DND-41 (cell line): ENCODE measurements around the gene PAX1.

Experiments used
- ATAC-seq: fragments of 200-7000 bp; cut with Tn5 transposase; 3 replicates; pipeline ENCODE4 v1.9.1; 2021; ENCODE audit warnings: low read depth; ENCODE audit not compliant: insufficient read depth
- DNase-seq: peaks from one replicate; pipeline ENCODE4 v3.0.0-alpha.2; 2020
- H2AFZ ChIP-seq: 2 replicates; pipeline ENCODE4 v1.6.0; 2012; ENCODE audit warnings: low read depth, low read length
- H3K27ac ChIP-seq: 2 replicates; pipeline ENCODE4 v1.5.1; 2012; ENCODE audit warnings: low read length, inconsistent platforms
- H3K27me3 ChIP-seq: fragments of 200-600 bp; sonication (generic); 2 replicates; pipeline ENCODE4 v1.6.0; 2012; ENCODE audit warnings: low read length, mild to moderate bottlenecking, inconsistent platforms; ENCODE audit not compliant: insufficient read depth, poor library complexity
- H3K36me3 ChIP-seq: 2 replicates; pipeline ENCODE4 v1.5.1; 2012; ENCODE audit warnings: low read length, inconsistent platforms; ENCODE audit not compliant: insufficient read depth
- H3K4me1 ChIP-seq: 2 replicates; pipeline ENCODE4 v1.5.1; 2012; ENCODE audit warnings: mild to moderate bottlenecking, low read length; ENCODE audit not compliant: insufficient read depth
- H3K4me2 ChIP-seq: 2 replicates; pipeline ENCODE4 v1.6.0; 2012; ENCODE audit warnings: mild to moderate bottlenecking, moderate library complexity, low read length, inconsistent platforms; ENCODE audit not compliant: insufficient read depth
- H3K4me3 ChIP-seq, 2 experiments: fragments of 200-600 bp in 1 of 2; shearing (Covaris generic) in 1 of 2; 2 replicates each; pipeline ENCODE4 v1.5.1; 2012 to 2016; ENCODE audit warnings: inconsistent platforms in 2 of 2, low read length in 2 of 2, mild to moderate bottlenecking in 2 of 2, low read depth in 1 of 2, moderate library complexity in 1 of 2
- H3K79me2 ChIP-seq: 2 replicates; pipeline ENCODE4 v1.6.0; 2012; ENCODE audit warnings: low read length, inconsistent platforms; ENCODE audit not compliant: insufficient read depth
- H3K9ac ChIP-seq: 2 replicates; pipeline ENCODE4 v1.6.0; 2012; ENCODE audit warnings: low read depth, mild to moderate bottlenecking, inconsistent platforms, low read length, moderate library complexity
- H3K9me3 ChIP-seq: 2 replicates; pipeline ENCODE4 v1.5.1; 2012; ENCODE audit warnings: low read length, moderate library complexity, mild to moderate bottlenecking, inconsistent platforms; ENCODE audit not compliant: insufficient read depth, severe bottlenecking
- H4K20me1 ChIP-seq: 2 replicates; pipeline ENCODE4 v1.6.0; 2012; ENCODE audit warnings: low read length; ENCODE audit not compliant: insufficient read depth
- CTCF ChIP-seq: IDR thresholded peaks from 2 replicates; pipeline ENCODE4 v1.5.1; 2012; ENCODE audit warnings: borderline replicate concordance, low read length, moderate library complexity, mild to moderate bottlenecking; ENCODE audit not compliant: poor library complexity, severe bottlenecking; ENCODE audit errors: extremely low read depth
- EZH2 ChIP-seq: IDR thresholded peaks from 3 replicates; pipeline ENCODE4 v1.6.1; 2012; ENCODE audit warnings: borderline replicate concordance, low read depth, mild to moderate bottlenecking, moderate library complexity, low read length, inconsistent platforms; ENCODE audit not compliant: severe bottlenecking

Gene PAX1

GRCh38 chr20:21710863-21711431 is 5.5 kb downstream of the PAX1 start:
- Histone ChIP-seq H4K20me1 (no peaks in the 10 kb centered on the region), H3K36me3 (no peaks in the 10 kb centered on the region), H3K4me3 (no peak overlapping the region), H3K4me1 (no peaks in the 10 kb centered on the region), H3K9me3 (no peaks in the 10 kb centered on the region), H3K79me2 (no peaks in the 10 kb centered on the region), H3K9ac (no peak overlapping the region), H3K4me2 (no peak overlapping the region), H3K27ac (no peak overlapping the region), H3K27me3 (peaks cover 21% of the 10 kb centered on the region), H2AFZ (no peak overlapping the region)
- ATAC-seq (no peak), DNase-seq (no peak)
- no peak for TF ChIP-seq CTCF
- TF ChIP-seq EZH2 = no peak

GRCh38 chr20:21712443-21713059 is 7.1 kb downstream of the PAX1 start:
- no peaks in the 10 kb centered on the region for H4K20me1 ChIP-seq
- H3K27me3 ChIP-seq = peaks cover 35% of the 10 kb centered on the region
- no peak overlapping the region for H3K4me3 ChIP-seq
- H3K36me3 ChIP-seq = no peaks in the 10 kb centered on the region
- TF ChIP-seq EZH2 (no peak), CTCF (no peak)
- H3K9ac ChIP-seq = no peak overlapping the region
- no peak overlapping the region for H2AFZ ChIP-seq
- DNase-seq (no peak), ATAC-seq (no peak)
- no peaks in the 10 kb centered on the region for H3K79me2 ChIP-seq
- H3K27ac ChIP-seq = no peak overlapping the region
- H3K4me2 ChIP-seq = no peak overlapping the region
- H3K4me1 ChIP-seq = no peaks in the 10 kb centered on the region
- H3K9me3 ChIP-seq = no peaks in the 10 kb centered on the region

- Histone ChIP-seq H4K20me1 (no peaks in the 10 kb centered on the region), H3K4me2 (no peak overlapping the region)
Measured at GRCh38 chr20:21713470-21713869, 8.0 kb downstream of the PAX1 start.

More at GRCh38 chr20:21713470-21713869, 8.0 kb downstream of the PAX1 start:
- H3K9ac ChIP-seq = no peak overlapping the region
- ATAC-seq (no peak), DNase-seq (no peak)
- no peak overlapping the region for H2AFZ ChIP-seq
- peaks cover 41% of the 10 kb centered on the region for H3K27me3 ChIP-seq
- no peak overlapping the region for H3K4me3 ChIP-seq
- no peaks in the 10 kb centered on the region for H3K9me3 ChIP-seq
- H3K79me2 ChIP-seq = no peaks in the 10 kb centered on the region
- H3K4me1 ChIP-seq = no peaks in the 10 kb centered on the region
- TF ChIP-seq CTCF (no peak), EZH2 (no peak)
- no peak overlapping the region for H3K27ac ChIP-seq
- H3K36me3 ChIP-seq = no peaks in the 10 kb centered on the region
